Fibroblast of peridontal ligament (primary cell): ENCODE results near the gene SEPTIN8.
A peak's percentile ranks its signal among the peaks of the same experiment; 100 is the strongest.

ENCODE experiments used
- DNase-seq: peaks from one replicate; pipeline ENCODE4 v3.0.0-alpha.2; 2010; ENCODE audit errors: extremely low read depth

Gene SEPTIN8

DNA sequence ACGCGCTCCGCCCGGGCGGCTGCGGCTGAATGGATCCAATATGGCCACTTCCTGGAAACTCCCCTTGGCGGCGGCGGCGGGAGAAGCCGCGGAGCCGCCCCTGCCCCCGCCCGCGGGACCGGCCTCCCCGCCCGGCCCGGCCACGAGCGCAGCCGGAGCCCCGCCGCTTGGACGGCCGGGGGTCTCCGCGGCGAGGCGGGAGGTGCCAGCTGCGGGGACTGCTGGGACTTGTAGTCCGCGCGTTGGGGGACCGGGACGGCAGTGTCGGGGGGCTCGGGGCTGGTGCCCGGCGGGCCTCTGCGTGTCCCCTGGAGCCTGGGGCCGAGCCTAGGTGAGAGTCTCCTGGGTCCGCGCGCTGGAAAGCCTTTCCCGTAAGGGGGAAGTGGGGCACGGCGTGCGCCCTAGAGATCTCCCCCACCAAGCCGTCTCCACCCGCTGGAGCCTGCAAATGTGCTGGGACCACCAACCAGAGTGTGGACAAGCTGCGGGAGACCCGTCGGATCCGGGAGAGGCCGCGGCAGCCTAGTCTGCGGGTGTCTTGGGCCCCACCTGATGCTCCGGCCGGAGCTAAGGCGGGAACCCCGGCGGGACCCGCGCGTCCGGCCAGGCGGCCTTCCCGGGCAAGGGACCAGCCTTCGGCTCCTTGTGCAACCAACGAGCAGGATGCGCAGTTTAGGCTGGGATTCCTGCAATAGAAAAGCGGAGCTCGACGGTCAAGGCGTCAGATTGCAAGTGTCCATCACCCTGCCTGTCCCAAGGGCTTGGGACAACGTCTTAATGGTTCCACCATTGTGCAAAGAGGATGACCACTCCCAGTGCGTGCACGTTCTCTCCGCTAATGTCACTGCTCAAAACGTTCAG is at the start of gene SEPTIN8:
Gene SEPTIN8, minus strand, starts transcription at position 31 of the 861 bp plus-strand sequence. CDS start 102 bp downstream, outside the sequence.
- DNase-seq: peak; percentile 33

GRCh38 chr5:132826424-132827082 is 49.5 kb upstream of the SEPTIN8 start:
- no peak for DNase-seq

DNA sequence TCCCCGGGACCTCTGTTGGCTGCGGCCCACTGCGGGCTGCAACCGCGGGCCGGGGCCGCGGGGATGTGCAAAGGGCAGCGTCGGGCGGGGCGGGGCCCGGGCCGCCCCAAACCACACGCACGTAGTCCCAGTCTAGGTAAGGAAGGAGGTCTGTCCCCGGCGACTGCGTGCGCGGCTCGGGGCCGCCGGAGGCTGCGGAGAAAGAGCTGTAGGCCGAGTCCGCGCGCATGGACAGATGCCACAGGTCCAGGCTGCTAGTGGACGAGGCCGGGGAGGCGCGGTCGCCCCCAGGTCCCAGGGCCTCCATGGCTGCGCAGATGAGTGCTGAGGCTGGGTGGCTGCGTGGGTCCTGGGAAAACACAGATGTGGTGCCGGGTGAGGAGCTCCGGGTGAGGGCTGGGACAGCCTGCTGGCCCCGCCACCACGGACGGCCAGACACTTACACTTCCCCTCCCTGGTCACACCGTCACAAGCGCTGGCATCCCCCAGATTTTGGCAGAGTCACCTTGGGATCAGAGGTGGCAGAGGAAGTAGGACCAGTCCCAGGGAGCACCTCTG is 48.9 kb upstream of the SEPTIN8 start:
- DNase-seq: no peak

- no peak for DNase-seq
These were observed 48.2 kb upstream of the SEPTIN8 start for GRCh38 chr5:132825033-132825833.

GRCh38 chr5:132824426-132824825 is 47.4 kb upstream of the SEPTIN8 start:
- no peak for DNase-seq

DNA sequence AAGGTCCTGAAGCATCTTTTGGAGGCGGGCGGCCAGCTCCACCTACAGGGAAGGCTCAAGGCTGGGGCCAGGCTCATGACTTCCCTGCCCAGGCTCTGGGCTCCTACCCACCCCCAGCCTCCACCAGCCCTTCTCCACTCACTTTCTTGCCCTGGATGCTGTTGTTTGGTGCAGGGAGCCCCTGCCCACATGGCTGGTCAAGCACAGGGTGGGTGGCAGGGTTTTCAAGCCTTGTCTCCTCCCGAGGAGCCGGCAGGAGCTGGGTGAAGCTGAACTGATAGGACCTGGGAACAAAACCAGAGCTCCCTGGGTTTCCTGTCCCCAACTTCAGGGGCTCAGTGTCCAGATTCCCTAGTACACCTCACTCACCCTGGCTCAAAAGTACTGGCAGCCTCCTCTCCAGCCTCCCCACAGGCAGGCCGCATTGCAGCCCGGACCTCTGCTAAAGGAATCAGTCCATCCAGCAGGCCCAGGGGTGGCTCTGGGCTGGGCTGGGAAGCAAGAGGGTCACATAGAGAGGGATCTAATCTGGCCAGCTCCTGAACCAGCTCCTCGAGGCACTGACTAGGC is 46.5 kb upstream of the SEPTIN8 start:
- DNase-seq: no peak

GRCh38 chr5:132822650-132823480 is 45.8 kb upstream of the SEPTIN8 start:
- DNase-seq: no peak

- peak; percentile 58 for DNase-seq
These were observed 44.8 kb upstream of the SEPTIN8 start for GRCh38 chr5:132821791-132822190.

- DNase-seq: no peak
These were observed 44.3 kb upstream of the SEPTIN8 start for GRCh38 chr5:132821350-132821749.

- peak; percentile 94 for DNase-seq
These were observed 43.2 kb upstream of the SEPTIN8 start for GRCh38 chr5:132820162-132820754.

DNA sequence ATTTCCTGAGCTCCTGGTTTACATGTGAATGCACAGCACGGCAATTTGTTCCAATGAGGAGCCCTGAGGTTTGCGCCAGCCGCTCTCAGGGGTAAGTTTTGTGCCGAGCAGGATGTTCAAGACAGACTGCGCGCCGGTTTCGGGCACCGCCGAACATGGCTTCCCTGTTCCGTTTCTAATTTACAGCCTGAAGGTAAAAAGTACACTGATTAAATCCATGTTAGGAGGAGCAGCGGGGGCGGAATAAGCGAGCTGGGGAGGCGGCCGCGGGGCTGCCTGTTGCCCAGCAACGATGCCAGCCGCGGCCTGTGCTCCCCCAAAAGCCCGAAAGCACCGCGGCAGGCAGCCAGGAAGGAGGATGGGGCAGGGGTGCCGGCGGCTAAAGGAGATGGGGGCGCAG is 42.4 kb upstream of the SEPTIN8 start:
- no peak for DNase-seq

DNA sequence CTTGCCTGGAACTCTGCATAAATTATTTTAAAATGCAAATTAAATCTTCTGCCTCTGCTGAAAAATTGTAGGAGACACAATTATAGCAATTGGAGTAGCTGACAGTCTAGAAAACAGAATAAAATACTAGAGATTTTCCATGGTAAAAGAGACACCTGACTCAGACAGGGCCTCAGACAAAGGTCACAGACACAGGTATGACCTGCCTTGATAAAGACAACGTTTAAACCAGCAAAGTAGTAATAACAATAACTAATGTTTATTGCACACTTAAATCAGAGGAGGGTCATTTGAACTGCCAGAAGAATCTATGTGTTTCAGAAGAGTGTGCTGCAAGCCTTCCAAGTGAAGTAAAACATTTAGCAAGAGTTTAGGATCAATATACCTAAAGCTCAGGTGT is 40.0 kb upstream of the SEPTIN8 start:
- DNase-seq: no peak

GRCh38 chr5:132816554-132816953 is 39.5 kb upstream of the SEPTIN8 start:
- peak; percentile 67 for DNase-seq

- DNase-seq: no peak
These were observed 39.0 kb upstream of the SEPTIN8 start for GRCh38 chr5:132816083-132816482.

- peak; percentile 80 for DNase-seq
These were observed 38.4 kb upstream of the SEPTIN8 start for GRCh38 chr5:132815454-132815853.

GRCh38 chr5:132814503-132815294 is 37.7 kb upstream of the SEPTIN8 start:
- no peak for DNase-seq

- no peak for DNase-seq
These were observed 36.8 kb upstream of the SEPTIN8 start for GRCh38 chr5:132813599-132814502.
